Endometrial microvascular endothelial cells (primary cell): ENCODE results near the gene ENTHD1. TPM values are rescaled to one million over a fixed set of nuclear protein-coding genes. Genes with fewer than 3 reads are reported as not detected.
"Not testable (repeated sequence)": the region's sequence is repeated elsewhere in the genome, so short reads cannot be mapped to it uniquely, and the experiment has no call there.

Source experiments
- in situ Hi-C: cut with HindIII; loops from 2 replicates; pipeline ENCODE4 v1.10.0; 2017; ENCODE audit warnings: low sequenced_read_pairs, low pct_unique_long_range_greater_than_20kb; ENCODE audit errors: inconsistent ontology term
- total RNA-seq: library from RNA; depleted of rRNA; stranded (reverse); fragments of >200 nt; gene quantifications from one replicate; pipeline ENCODE4 v1.2.3, GENCODE V29; 2015; ENCODE audit errors: inconsistent ontology term

Gene ENTHD1
- total RNA-seq, 1 donor from 2014 or later: not detected

GRCh38 chr22:39750759-39751158, 142.8 kb downstream of the ENTHD1 start:
- in situ Hi-C loops: no loop called here

GRCh38 chr22:39748877-39749276, 144.7 kb downstream of the ENTHD1 start:
- in situ Hi-C loops: no loop called here

GRCh38 chr22:39746600-39747262, 146.8 kb downstream of the ENTHD1 start:
- in situ Hi-C loops: no loop called here

- in situ Hi-C loops: no loop called here
Observed at GRCh38 chr22:39745789-39746188, 147.8 kb downstream of the ENTHD1 start.

- in situ Hi-C loops: no loop called here
Observed at GRCh38 chr22:39744353-39744752, 149.2 kb downstream of the ENTHD1 start.

GRCh38 chr22:39743935-39744334, 149.6 kb downstream of the ENTHD1 start:
- in situ Hi-C loops: no loop called here

GRCh38 chr22:39739338-39740027, 154.1 kb downstream of the ENTHD1 start:
- in situ Hi-C loops: no loop called here

GRCh38 chr22:39738746-39739145, 154.8 kb downstream of the ENTHD1 start:
- in situ Hi-C loops: no loop called here

GRCh38 chr22:39735776-39736175, 157.8 kb downstream of the ENTHD1 start:
- in situ Hi-C loops: no loop called here

- in situ Hi-C loops: no loop called here
Observed at GRCh38 chr22:39734866-39735265, 158.7 kb downstream of the ENTHD1 start.

- in situ Hi-C loops: not testable (repeated sequence)
Observed at GRCh38 chr22:39734046-39734445, 159.5 kb downstream of the ENTHD1 start.

GRCh38 chr22:39733191-39733590, 160.4 kb downstream of the ENTHD1 start:
- in situ Hi-C loops: no loop called here

- in situ Hi-C loops: no loop called here
Observed at GRCh38 chr22:39732625-39733024, 160.9 kb downstream of the ENTHD1 start.

- in situ Hi-C loops: no loop called here
Observed at GRCh38 chr22:39731881-39732555, 161.5 kb downstream of the ENTHD1 start.

GRCh38 chr22:39731481-39731880, 162.1 kb downstream of the ENTHD1 start:
- in situ Hi-C loops: no loop called here

- in situ Hi-C loops: no loop called here
Observed at GRCh38 chr22:39729141-39729934, 164.2 kb downstream of the ENTHD1 start.

- in situ Hi-C loops: no loop called here
Observed at GRCh38 chr22:39728236-39728860, 165.2 kb downstream of the ENTHD1 start.

- in situ Hi-C loops: no loop called here
Observed at GRCh38 chr22:39727541-39727940, 166.0 kb downstream of the ENTHD1 start.
